HG03045 (cell line): ENCODE measurements around the gene CHSY3.
A peak's percentile ranks its signal among the peaks of the same experiment; 100 is the strongest.

Experiments
- ATAC-seq: cut with Tn5 transposase; IDR thresholded peaks from one replicate; pipeline ENCODE4 v1.9.1; 2021; ENCODE audit warnings: mild to moderate bottlenecking, moderate library complexity; ENCODE audit not compliant: unreplicated experiment

Gene CHSY3

DNA sequence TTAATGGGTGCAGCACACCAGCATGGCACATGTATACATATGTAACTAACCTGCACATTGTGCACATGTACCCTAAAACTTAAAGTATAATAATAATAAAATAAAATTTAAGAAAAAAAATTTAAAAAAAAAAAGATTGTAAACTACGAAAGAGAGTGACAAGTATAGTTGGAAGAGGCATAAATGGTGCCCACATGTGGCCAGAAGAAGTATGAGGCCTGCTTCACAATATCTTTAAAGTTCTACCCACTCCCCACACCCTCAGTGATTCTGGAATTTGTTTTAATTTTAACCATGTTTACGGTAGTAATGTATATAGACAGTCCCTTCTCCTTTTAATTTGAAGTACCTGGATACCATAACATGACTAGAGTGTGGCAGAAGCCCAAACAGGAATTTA, 172.7 kb downstream of the CHSY3 start:
- no peak for ATAC-seq

DNA sequence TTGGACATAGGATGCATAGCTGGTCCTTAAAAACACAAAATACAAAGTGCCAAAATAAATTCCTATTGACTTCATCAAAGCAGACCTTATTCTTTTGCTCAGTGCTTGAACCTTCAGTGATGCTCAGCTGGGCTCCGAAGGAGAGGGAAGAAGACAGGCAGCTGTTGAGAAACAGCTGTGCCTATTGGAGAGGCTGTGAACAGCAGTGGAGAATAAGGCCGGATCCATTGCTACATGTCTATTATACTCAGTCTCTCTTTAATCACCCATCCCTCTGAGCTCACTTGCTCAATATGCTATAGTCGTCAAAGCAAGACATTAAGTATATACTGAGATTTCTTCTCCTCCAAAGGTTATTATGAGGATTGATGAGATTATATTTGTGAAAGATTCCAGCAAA, 174.4 kb downstream of the CHSY3 start:
- no peak for ATAC-seq

DNA sequence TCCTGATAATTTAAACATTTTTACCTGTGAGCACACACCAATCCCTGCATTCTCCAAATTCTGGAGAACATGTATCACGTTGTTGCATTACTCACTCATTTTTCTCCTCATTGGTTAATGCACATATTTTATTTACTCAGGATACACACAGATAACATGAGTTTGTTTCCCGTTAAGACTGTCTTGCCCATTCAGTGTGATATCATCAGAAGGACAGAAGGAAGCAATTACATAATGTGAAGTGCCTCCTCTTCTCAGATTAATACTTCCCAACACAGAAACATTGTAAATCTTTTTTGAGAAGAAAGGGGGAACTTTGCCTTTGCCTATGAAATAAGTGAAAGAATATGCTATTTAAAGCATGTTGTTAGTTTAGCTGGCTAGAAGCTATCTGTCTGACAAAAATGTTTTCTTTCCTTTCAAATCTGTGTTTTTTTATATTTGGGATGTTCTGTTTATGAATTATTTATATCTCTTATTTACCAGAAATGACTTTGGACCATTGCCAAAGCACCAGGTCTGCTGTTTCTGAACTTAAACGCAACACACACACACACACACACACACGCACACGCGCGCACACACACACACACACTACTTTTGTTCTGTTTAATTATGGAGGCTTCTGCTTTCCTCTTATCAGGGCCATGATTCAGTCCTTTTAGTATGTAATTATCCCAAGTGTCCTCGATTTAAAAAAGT, 186.5 kb downstream of the CHSY3 start:
- ATAC-seq: no peak

DNA sequence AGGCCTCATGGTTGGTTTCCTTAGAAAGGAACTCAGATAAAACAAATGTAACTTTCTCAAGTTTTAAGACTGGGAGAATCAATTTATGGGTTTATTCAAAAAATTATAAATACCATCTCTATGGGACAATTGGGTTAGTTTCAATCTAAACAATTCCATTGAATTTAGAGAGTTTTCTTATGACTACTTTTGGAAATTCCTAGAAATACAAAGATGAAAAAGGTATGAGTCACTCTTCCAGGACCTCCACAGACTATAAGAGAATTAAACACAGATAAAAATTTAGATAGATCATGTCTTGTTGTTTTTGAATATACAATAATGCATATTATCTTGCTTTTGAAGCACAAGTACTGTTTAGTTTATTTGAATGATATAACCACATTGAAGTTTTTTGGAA, 188.7 kb downstream of the CHSY3 start:
- no peak for ATAC-seq

DNA sequence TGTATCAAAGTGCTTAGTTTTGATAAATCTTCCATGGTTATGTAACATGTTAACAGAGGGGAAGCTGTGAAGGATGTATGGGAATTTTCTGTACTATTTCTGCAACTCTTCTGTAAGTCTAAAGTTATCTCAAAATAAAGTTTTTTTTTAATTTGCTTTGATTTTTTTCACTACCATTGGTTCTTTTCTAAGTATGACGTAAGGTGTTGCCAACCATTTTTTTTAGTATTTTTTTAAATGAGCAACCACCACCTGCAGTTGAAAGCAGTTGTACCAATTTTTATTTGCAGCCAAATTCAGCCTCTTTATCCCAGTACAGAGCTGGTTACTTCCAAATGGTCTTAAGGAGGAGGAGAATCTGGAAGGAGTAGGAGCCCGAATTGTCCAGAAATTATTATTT, 192.2 kb downstream of the CHSY3 start:
- no peak for ATAC-seq

DNA sequence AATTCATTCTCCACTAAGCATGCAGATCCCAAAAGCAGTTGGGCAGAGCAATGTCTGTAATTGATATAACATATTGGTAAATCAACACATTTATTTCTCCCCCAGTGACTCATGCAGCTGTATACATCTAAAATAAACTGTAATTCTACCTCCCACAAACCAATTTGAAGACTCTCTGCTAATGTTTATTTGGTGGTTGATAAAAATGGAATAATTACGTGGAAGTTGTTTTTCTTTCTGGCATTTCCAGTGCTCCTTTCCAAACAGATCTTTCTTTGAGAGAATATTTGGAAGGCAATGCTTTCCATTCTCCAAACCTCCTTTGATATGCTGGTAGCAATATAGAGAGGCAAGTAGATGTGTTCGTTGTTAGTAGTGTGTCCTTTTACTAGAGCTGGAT, 194.7 kb downstream of the CHSY3 start:
- no peak for ATAC-seq

DNA sequence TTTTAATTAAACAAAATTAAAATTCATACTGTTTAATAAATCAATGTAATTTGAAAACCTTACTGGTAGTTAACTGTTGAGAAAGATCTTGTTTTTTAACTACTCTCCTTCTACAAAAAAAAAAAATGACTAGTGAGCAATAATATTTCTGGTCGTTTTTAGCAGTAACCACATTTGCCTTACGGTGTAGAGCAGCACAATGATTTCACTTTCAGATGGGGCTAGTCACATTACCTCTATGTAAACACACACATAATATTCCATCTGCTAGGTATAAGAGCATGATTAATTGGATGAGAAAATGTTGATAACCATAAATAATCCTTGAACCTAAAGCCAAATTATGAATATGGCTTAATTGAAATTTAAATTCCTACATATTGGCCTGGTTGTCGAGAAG, 198.1 kb downstream of the CHSY3 start:
- peak; percentile 86 for ATAC-seq

DNA sequence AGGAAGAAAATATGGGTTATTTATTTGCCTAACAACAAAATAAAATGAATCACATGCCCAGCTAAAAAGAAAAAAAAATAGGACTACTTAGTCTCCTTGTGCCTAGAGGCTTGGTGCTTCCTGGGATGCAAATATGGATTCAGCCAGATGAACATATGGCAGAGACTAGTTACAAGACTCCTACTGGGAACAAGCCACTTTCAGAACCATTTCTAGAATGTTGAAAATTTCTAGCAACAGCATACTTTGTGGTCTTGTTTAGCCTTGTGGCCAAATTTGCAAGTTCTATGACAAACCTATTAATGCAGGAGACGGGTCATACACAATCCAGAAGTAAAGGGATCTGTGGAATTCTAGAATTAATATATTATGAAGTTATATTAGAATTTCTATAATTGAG, 198.7 kb downstream of the CHSY3 start:
- ATAC-seq: no peak

DNA sequence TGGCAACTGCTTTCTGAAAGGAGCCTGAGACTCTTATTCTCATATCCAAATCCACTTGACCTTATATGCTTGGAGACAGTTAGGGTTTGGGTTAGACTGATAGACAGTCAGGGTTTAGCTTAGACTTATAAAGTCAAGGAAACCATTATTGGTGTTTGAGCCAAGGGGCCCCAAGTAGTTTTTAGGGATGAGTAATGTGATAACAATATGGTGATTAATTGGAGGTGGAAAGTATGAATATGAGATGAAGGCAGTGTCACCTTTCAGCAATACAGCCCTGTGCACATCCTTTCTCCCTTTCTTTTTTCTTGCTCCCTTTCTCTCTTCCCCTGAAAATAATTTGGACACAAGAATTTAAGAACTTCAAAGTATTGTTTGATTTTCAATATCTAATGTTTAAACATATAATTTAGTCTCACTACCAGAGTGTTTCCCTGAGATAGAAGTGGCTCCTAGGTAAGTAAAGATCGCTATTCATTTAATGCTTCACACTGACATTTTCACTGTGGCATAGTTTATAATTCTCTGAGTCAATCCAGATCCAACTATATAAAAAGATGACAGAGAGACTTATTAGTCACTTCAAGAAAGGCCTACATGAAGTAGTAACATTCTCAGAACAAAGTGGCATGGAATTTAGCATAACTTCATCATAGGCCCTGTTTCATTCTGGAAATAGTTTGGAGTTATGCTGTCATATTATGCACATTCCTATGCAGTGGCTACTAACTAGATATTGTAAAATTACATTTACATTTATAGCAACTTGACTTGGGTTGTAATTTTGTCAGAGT, 200.8 kb downstream of the CHSY3 start:
- ATAC-seq: no peak

DNA sequence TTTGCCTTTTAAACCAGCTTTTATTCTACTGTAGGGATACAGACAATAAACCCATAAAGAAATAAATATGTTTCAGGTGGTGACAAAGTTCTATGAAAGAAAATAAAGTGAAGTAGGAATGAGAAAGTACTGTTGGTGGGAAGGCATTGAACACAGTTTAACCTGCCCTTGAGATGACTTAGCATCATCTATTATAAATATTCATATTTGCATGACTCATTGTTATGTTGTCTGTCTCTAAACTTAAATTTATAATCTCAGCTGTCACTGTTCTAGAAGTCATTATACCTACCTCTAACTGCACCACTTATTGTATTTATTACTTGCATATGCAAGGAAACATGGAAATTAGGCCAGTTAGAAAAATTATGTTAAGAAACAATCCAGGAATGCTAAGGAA, 202.2 kb downstream of the CHSY3 start:
- no peak for ATAC-seq

DNA sequence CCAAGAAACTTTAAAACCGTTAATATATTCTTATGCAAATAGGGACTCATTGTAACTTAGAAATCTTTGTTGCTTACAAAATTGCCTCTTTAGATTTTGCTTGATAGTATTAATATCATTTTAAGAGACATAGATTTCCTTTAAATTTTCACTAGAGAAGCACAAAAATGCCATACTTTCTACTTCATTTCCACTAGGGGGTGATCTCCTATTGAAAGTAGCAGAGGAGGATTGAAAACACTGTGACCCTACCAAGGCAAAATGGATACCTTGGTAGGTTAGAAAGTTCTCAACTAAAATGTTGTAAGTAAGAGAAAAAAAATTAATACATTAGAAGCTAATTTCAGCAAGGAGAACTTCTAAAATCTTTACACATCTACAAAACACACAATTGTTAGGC, 204.9 kb downstream of the CHSY3 start:
- peak; percentile 43 for ATAC-seq

DNA sequence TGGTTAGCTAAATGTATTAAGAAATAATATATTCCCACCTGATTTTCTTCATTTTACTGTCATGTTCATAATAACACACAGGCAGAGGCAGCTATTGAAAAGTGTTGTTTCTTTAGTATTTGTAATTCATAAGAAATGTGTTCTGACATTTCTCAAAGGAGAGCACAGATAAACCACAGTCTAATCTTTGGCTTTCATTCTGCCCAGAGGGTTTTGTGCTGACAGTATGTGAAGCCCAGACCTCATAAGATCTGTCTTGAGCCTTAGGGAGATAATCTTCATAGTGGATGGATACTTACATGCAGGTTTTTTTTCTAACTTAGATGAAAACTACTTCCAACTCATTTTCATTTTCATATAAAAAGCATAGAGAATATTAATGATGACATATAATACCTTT, 206.1 kb downstream of the CHSY3 start:
- no peak for ATAC-seq

DNA sequence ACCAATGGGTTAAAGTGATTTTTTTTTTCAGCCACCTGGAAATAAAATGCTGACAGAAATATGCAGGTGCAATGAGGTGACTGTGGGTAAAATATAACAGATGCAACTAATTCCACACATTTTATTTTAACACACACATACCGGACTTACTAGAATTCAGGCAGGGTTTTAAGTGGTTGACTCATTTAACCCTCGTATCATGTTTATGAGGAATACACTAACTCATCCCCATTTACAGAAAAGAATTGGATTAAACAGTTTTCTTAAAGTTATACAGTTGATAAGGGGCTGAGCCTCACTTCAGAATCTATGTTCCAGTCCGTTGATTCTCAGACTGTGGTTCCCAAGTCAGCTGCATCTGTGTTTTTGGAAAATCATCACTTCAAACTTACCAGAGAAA, 207.5 kb downstream of the CHSY3 start:
- ATAC-seq: peak; percentile 8

DNA sequence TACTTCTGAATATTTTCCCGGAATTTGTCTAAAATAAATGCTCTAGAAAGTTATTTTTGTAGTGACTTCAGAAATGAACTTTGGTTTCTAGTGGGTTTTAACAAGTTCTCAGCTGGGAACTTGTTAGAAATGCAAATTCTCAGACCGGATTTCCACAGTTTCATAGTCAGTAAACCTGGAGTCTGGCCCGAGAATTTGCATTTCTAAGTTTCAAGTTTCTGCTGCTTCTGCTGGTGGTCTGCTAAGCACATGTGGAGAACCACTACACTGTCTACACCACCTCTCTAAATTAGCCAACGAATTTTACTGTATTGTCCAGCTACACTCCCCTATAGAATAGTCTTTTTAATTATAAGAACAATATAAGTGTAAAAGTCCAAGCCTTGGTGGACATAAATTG, 208.0 kb downstream of the CHSY3 start:
- ATAC-seq: peak; percentile 87

DNA sequence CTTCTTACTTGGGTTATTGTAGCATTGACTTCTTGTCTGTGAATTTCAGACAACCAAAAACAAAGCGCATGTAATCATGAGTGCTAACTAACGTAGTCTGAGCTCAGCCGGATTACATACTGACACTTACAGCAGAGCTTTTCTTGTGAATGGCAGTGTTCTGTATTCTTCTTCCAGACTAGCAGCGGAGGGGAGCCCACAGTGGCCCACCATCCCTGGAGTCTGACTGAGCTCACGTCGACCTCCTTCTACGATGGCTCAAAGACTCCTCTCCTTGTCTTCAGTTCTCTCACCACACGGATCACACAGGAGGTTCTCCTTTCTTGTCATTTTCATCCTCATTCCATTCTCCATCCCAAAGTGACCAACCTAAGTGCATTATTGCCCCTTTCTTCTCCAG, 211.4 kb downstream of the CHSY3 start:
- ATAC-seq: no peak

DNA sequence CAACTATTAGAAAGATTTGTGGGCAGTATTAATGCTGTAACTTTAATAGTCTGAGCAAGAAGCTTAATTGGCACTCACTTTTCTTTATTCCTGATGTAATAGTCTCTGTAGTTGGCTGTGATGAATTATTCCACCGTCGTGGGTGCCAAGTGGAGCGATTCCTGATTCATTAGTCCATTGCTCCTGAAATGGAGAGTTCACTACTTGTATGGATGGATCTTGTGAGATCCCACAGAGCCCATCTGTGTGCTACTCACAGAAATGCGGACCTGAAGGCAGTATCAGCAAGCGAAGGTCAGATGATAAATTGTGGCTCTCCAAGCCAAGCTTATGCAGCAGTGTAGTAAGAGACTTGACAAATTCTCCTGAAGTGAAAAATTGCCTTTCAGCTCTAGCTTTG, 212.2 kb downstream of the CHSY3 start:
- no peak for ATAC-seq

DNA sequence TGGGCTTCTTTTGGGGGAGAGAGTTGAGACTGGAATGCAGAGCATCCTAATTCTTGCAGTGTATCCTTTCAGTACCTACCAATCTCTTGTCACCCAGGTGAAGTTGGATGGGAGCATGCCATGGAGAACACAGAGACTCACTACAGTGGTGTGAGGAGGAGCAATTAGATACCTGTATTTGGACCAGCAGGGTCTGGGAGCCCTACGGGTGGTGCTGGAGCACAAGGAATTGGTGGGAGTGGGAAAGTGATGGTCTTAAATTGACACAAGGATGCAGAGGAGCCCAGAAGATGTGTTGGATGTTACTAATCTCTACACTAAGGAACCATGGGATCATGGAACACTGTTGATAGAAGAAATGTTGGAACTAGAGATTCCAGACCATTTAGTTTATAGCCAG, 212.7 kb downstream of the CHSY3 start:
- no peak for ATAC-seq

DNA sequence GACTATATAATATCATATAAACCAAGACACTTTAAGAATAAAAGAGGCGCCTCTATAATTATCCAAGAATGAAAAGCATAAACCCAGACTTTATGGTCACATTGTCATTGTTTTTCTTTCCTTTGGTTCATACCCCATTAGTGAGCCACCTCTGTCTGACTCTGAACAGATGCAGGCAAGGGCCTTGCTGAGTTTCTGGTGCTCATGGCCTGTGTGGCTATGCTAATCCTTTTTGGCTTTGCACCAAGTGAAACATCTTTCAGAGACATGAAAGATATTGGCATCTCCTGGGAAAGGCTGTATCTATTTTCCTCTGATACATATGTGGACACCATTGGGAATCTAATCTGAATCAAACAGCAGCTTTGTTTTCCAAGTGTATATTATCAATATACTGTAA, 222.5 kb downstream of the CHSY3 start:
- ATAC-seq: no peak

DNA sequence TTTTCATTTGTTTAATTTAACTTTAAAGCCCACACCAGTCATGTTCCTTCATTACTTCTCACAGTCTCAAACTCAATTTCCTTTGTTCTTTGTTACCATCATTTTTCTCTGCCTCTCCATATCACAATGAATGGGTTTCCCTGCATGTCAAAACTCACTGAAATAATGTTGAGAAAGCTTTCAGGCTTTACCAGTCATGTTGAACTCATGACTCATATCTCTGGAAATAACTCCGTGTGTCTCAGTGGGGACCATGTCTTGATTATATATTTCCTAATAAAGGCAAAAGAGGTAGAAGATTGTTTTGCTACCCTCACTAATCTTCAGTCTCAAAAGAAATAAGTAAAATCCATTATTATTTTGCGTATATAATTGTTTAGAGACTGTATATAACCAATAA, 231.2 kb downstream of the CHSY3 start:
- ATAC-seq: no peak

DNA sequence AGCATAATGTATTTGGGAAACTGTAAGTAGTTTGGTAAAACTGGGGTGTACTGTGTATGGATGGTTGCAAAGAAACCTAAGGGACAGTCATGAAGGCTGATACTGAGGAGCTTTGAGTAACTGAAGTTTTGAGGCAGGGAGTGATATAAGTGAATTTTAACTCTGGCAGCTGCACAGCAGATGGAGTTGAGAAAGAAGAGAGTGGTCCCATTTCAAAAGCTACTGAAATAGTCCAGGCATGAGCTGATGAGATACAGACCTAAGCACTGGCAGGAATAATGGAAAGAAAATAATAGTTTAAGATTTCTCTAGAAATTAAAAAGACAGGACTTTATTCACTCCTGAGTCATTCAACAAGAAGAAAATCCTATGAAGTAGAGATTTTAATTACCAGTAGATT, 232.0 kb downstream of the CHSY3 start:
- no peak for ATAC-seq

DNA sequence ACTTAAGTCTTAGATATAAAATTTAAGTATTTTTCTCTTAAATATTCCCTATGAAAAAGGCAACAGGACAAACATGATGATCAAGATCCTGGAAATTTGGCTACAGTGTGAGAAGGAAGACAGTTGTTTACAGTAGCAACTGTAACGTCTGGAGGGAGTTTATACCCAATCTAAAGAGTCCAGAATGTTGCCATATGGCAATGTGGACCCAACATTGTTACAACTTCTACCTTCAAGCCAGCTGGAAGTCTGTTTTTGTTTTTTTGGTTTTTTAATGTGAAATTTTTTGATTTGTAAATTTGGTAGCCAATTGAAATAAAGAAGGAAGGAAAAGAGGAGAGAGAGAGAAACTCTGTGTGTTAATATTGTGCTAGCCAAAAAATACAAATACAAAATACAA, 233.4 kb downstream of the CHSY3 start:
- no peak for ATAC-seq

DNA sequence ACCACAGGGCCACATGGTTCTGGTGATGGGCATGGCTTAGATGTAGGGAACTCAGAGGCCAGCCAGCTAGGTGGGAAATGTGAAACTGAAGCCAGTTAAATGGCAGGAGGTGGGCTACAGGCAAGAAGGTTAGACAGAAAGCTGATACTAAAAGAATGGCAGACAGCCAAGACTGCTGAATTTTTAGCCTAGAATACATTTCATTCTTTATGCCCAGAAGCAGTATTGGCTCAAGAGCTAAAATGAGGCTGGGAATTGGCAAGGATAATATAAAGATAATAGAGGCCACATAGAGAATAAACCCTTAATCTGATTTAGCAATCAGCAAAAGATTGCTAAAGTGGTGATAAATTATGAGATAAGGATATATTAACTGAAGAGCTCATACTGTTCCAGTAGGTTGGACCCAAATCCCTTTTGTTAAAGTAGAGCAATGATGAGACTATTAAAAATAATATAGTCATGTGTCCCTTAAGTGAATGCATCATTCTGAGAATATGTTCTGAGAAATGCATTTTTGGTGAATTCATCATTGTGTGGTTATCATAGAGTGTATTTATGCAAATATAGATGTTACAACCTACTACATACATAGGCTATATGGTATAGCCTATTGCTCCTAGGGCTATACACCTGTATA, 234.3 kb downstream of the CHSY3 start:
- no peak for ATAC-seq
